ENCODE data around the gene ST8SIA1.

Gene ST8SIA1

DNA sequence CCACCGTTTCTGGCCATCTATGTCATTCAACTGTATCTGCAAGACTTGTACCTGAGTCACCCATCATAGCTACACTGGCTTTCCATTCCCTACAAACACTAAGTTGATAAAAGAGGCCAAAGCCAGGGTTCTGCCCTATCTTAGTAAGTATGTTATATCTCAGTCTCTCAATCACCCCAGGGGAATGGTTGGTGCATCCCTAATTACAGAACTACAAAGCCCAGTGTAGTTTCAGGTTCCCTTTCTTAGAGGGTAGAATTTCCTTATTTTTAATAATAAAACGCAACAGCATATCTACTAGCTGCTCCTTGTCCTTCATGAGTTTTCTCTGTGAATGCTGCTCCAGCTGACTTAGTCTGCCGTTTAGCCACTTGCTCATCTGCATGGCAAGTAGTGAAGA is 57.6 kb downstream of the ST8SIA1 start:
- no peak for DNase-seq

DNA sequence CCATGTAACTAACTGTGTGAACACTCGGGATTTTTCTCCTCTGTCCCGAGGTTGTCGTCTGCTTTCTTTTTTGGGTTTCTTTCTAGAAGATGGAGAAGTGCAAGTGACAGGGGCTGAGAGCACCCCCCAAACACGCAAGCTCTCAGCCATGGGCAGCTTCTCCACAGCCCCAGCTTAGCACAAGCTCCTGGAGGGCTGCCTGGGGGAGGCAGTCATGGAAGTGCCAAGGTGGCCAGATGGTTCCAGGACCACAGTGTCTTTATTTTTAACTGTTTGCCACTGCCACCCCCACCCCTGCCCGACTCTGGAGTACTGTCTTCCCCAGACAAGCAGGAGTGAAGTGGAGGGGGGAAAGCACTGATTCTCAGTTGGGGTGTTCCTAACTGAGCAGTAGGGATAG is 58.2 kb downstream of the ST8SIA1 start:
- no peak for DNase-seq

DNA sequence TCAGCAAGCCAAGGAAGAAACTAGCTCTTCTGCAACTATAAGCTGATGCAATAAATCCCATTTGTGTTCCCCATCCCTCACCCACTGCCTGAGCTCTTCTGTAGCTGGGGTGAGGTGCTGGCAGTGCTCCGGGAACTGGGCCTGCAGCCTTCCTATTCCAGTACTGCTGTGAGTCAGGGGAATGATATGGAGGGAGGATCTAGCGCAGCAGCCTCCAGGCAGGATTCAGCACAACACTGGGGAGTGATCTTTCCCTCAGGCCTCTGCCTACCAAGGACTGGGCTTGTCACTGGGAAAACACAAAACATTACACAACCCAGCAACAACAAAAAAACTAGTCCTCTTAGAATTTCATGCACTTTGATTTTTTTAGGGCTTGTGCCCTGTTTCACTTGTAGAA is 58.7 kb downstream of the ST8SIA1 start:
- DNase-seq = no peak

DNA sequence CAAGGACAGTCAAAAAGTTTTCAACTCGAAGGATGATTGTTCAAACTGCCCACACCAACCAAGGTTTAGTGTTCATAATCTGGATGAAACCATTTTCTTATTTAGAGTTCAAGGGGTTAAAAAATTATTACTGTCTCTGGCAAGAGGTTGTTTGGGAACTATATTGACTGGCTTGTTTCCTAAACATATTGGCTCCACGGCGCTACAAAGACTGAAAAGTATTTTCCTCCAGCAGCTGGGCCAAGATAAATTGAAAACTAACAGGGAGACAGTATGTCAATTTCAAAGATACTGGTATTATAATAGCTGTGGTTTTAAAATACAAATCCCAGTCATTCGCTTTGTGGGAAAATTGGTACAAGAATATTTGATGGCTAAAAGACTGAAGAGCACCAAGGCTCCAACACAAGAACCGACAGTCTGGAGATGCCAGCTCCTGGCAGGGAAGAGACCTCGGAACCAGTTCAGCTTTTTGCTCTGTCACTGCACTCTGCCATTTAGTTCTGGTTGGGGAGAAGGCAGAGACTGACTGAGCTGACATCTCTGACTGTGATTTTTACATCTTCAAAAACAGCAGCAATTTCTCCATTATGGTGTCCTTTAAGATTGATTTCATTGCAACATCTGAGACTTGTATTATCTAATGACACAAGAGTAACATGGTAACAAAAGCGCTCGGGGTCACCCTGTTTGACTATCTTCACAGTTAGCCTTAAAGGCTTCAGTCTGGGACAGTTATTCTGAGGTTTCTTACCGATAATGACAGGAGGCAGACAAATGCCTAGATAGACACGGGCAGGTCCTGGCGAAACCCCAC is 62.0 kb downstream of the ST8SIA1 start:
- no peak for DNase-seq

DNA sequence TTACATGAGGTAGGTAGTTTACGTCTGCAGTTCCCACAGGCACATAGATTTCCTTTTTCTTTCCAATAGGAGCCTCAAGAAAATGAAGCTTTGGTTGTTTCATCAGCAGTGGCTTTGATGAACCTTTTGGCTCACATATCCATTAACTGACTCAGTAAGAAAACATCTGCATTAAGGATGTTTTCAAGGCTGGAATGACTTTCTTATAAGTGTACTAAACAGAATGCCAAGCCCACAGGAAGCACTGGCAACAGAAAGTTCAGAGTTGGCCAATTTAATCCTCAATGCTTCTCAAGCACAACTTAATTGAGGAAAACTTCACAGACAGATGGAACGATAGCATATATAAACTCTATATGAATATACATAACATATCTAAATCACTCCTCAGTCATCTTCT is 63.5 kb downstream of the ST8SIA1 start:
- DNase-seq = no peak

DNA sequence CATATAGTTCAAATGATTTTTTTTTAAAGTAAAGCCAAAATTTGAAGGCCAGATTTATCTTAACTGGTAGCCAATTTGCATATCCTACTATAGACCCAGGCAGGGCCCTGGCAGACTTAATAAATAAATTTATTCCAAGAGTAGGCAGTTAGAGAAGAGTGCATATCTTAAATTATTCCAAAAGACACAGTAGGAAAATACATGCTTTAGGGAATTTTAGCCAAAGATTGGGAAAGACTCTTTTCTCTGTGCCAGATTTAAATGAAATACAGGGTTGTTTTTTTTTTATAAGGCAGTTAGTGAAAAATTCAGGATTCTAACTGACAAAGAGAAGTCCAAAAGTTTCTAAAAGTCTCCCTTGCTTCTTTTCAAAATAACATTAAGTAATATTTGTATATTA is 65.5 kb downstream of the ST8SIA1 start:
- no peak for DNase-seq

DNA sequence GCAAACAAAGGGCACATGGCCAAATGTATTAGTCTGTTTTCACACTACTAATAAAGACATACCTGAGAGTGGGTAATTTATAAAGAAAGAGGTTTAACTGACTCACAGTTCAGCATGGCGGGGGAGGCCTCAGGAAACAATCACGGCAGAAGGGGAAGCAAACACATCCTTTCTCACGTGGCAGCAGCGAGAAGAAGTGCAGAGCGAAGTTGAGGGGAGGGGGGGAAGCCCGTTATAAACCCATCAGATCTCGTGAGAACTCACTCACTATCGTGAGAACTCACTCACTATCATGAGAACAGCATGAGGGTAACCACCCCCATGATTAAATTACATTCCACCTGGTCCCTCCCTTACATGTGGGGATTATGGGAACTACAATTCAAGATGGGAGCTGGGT is 66.1 kb downstream of the ST8SIA1 start:
- no peak for DNase-seq

DNA sequence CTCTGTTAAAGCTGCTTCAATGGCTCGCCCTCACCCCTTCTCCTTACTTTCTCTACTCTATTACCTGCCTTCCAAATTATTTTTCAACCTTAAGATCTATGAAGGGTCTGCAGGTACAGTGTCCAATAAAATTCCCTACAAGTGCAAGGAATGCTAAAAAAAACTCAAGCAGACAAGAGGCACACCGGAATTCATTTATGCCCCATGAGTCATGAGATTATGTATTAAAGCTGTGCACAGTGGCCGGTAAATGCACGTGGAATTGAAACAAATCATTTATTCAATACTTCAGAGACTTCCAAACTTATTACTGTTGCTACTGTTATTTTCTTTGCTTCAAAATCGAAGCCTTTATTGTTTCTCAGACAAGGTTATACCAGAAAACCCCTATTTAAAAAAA is 68.4 kb downstream of the ST8SIA1 start:
- no peak for DNase-seq

DNA sequence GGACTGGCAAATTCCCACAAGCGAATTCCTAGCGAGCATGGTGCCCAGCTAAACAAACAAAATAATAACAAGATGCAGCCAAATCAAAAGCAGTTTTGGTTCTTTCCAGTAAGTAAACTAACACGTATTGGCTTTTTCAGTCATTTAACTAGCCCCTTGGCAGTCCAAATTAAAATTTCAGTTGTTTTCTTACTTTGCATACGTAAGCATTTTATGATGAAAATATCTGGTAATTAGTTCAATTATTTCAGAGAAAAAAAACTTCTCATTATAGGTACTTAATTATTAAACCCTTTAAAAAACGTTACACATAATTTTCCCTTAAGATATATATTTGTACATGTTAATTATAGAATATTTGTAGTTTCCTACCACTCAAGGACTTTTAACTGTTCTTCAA is 70.1 kb downstream of the ST8SIA1 start:
- DNase-seq = no peak

DNA sequence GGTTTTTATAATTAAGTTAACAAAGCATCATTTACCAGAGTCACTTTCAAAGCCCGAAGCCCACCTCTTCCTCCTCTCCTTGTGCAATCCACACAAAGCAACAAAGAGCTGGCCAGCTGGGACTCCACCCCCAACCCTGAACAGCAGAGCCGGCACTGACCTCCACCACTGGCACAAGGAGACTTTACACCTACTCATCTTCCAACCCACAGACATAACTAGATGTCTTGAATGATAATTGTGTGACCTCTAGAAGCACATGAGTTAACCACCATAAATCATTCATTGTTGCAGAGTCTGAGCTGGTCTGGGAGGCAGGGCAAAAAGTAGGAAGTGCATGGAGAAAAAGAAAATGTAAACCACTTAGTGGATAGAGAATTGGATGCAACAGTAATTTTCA is 72.2 kb downstream of the ST8SIA1 start:
- DNase-seq = no peak

DNA sequence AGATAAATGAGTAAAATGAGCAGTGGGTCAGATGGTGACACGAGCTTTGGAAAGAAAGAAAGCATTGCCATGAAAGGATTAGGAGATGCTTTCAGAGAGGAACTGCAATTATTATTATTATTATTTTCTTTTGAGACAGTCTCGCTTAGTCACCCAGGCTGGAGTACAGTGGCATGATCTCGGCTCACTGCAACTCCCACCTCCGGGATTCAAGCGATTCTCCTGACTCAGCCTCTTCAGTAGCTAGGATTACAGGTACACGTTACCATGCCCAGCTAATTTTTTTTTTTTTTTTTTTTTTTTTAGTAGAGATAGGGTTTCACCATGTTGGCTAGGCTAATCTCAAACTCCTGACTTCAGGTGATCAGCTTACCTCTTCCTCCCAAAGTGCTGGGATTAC is 77.4 kb downstream of the ST8SIA1 start:
- no peak for DNase-seq

DNA sequence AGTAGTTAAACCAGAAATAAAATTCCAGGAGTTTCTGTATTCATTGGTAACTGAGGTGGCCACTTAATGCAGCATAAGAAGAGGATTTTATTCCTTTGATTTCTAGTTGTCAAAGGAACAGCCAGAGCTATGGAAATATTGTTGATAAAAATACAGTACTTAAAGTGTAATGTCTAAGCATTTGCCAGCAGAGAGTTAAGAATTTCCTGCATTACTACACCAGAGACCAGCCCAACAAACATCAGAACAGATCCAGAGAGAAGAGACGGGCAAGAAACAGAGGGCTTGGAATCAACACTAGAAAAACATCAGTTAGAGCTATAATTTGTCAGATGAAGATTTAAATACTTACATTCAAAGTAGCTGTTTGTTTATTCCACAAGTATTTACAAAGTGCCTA is 77.9 kb downstream of the ST8SIA1 start:
- no peak for DNase-seq

DNA sequence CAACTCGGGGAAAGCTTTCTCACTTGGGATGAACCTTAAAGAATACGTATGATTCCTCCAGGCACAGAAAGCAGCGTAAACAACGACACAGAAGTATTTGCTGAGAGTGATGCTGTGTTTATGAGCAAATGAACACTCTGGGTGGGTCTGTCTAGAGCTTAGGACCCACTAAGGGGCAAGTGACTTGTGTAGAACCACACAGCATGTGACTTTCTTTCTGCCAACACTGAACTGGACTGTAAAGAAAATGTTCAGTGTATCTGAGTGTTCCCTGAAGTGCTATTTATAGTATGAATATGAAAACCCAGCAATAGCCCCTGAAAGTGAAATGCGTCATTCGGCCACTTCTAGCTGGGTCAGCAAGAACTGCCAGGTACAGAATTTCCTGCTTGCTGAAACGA is 78.5 kb downstream of the ST8SIA1 start:
- no peak for DNase-seq

DNA sequence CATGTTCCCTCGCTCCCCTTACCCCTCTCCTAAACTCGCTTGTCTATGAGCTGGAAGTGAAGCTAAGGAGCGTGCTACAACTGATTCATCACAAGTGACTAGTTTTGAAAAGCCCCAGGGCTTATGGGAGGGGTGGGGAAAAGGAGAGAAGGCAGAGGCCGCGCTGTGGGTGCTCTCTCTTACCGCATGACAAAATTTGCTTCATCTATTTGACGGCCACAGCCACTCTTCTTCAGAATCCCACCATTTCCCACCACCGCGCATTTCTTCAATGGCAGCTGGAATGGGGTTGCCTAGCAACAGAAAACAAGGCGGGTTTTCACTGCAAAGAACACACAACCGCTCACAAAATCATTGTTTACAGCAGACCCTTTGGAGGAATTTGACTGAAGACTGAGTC is 79.4 kb downstream of the ST8SIA1 start:
- DNase-seq = no peak

DNA sequence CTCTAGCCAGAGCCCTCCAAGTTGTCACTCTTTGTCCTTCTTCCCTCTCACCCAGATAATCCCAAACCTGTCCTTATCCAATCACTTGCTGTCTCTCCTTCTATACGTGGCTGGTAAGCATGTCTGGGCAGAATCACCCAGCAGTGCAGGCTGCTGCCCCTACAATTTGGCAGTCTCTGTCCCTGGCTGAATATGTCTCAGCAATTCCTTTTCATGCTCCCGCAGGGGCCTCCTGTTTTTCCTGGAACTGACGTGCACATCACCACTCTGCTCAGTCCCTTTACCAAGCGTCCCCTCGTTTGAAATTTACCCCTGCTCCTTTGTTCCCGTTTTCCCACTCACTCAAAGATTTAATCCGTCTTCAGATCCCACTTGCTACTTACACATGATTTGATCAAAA is 80.0 kb downstream of the ST8SIA1 start:
- no peak for DNase-seq

DNA sequence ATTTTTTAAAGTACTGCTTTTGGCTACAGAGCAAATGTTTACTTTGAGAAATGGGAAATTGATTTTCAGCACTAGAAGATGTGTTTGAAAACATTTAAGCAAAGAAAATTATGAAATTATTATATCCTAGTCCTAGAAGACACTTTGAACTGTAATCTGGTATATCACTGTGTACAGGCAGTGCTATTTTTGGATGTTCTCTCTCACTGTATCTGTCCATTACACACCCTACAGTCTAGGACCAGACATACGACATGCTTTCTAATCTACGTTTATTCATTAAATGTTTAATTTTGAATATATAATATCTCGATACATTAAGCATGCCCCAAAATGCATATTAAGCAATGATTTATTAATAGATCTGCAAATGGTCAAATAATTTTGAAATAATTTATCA is 82.5 kb downstream of the ST8SIA1 start:
- DNase-seq = no peak

DNA sequence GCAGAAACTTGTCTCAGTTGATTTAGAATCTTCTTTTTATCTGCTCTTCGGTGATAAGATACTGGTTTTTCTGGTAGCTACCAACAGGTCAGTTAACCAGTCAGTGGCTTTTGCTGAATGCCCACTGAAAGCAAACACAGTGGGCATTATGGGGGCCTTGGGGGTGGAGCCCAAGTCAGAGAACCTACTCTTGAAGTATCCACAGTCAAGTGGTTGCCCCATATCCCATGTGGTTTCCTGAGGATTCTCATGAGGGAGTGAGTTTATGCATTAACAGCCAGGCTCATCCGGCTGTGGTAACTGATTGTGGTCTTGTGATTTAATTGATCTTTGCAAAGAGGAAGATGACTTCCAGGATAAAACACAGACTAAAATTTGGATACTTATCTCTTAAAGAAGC is 83.7 kb downstream of the ST8SIA1 start:
- no peak for DNase-seq

DNA sequence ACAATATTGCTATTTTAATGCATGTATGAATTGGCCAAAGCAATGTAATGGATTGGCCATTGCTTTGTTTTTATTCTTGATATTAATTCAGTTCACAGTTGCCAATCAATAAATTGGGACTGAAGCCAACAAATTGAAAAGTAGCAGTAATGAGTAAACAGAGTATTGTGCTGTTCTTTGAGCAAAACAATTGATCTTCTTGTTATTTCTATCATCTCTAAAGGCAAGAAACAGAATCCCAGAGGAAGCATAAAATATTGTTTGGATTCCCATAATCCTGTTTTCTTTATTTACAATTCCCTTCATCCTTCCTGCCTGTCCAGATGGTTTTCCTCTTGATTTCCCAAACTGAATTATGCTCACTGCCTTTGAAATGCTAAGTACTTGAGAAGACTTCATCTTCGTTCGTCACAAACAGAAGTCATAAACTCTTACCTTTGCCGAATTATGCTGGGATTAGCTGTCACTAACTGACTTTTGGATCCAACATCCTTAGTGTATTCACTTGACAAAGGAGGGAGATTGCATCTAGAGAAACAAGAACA is 85.9 kb downstream of the ST8SIA1 start:
- DNase-seq = no peak

DNA sequence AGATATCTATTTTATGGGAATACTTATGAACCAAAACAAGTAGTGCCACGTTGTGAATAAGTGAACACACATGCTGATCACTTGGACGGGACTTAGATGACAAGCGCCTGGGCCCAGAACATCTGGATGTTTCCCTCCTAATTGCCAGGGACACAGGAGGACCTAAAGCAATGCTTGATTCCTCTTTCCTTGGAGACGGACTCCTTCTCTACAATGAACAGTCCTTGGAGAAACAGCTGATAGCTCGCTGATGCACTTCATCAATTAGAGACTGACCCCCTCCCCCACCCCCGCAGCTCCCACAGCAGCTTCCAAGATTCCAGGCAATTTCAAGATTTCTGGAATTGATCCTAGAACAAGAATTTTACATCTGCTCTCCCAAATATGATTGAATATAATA is 86.4 kb downstream of the ST8SIA1 start:
- no peak for DNase-seq

DNA sequence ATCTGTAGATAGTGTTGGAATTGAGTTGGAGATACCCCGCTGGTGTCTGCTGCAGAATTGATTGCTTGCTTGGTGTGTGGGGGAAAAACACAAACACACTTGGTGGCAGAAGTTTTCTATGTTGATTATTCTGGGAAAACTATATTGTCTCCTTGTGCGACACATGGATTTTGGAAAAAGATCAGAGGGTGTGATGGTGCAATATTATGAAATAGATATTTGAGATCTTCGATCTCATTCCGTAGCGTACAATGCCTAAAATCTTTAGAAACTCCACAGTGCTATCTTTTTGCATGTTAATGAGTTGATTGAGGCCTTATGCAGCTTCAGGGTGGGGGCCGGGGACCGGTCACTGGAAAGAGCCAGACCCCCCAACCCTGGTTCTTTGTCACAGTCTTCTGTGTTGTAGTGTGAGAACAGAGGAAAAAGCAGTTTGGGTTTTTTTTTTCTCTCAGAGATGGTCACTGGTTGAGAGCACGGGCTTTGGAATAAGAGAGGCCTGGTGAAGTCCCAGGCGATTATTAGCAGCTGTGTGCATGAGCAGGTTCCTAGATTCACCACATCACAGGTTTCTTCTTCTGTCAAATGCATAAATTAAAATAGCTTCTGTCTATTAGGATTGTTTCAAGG is 88.2 kb downstream of the ST8SIA1 start:
- no peak for DNase-seq

DNA sequence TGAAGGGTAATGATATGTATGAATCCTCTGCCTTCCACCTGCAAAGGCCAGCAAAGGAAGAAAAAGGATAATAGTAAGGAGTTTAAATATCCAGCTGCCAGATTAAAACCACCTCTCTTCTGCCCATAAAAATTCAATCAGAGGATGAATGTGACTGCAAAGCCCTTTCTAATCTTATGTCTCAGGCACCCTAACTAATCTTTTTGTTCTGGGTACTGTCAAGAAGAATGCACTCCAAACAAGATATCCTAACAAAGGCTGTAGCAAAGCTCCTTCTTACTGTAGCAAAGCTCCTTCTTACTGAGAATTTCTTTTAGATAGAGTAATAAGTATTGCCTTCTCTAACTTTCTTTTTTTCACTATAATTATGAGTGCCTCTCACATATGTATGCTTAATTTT is 91.8 kb downstream of the ST8SIA1 start:
- DNase-seq = no peak

DNA sequence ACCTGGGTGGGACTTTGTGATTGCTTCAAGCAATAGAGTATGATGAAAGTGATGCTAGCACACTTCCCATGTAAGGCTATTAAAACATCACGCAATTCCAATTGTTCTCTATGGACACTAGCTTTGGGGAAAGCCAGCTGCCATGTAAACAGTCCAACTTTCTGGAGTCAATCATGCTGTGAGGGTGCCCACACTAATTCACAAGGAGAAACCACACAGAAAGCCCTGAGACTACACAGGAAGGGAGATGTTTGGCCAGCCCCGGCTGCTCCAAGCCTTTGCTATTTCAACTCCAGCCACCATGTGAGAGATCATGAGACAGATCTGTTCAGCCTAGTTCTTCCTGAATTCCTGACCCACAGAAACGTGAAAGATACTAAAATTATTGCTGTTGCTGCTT is 96.3 kb downstream of the ST8SIA1 start:
- DNase-seq = no peak

DNA sequence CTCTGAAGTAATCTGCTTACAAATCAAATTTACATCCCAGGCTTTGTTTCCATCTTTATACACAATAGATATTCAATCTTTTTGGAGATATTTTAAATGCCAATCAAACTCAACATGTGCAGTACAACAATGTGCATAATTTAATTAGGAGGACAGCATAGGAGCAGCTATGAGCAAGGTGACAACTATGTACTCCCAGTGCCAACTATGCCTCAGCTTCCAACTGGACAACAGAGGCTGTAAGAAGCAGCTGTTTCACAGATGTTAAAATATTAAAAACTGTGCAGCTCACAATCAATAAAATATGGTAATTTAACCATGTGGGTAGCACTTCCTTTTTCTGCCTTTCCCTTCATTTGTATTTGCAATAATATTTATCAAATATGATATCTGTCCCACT is 99.9 kb downstream of the ST8SIA1 start:
- no peak for DNase-seq

DNA sequence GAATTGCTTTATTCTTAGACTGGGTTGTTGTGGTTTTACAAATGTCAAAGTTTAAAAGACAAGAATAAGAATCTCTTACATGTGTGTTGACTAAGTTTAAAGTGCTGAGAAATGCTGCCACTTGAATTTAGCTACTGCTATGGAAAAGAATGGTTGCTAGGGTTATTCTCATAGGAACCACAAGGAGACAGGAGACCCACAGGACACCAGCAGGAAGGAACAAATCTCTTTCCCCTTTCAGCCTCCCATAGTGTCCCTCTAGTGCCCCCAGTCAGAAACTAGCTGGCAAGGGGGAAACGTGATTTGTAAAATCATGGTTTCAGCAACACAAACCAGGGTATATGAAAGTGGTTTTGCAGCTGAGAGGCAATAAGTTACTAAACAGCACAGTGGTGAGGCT is 102.7 kb downstream of the ST8SIA1 start:
- DNase-seq = no peak

DNA sequence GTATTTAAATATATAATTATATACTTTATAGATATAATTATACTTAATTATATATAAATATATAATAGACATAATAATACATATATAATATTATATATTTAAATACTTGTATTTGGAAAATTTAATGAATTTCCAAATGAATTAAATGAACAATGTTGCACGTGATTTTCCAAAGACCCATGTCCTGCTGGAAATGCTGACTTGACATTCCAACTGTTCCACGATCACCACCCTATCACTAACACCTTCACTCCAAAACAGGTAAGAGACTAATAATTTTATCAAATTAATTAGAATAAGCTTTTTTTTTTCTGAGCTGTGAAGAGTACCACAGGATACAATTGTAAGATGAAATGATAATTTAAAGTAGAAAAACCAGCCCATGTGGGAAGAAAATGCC is 103.4 kb downstream of the ST8SIA1 start:
- DNase-seq = no peak
